Large intestine (tissue), 3 donors: Measurements from ENCODE around the gene FAM240B. TPM values are rescaled to one million over a fixed set of nuclear protein-coding genes. Genes with fewer than 3 reads are reported as not detected.

Source experiments
- DNase-seq, 2 donors: peaks; one replicate each; pipeline versions ENCODE4 v3.0.0 to v3.0.0-alpha.2; 2013
- H3K27ac ChIP-seq: one replicate; pipeline ENCODE4 v1.5.1; 2013; ENCODE audit warnings: low read length
- H3K27me3 ChIP-seq: 2 replicates; pipeline ENCODE4 v1.6.1; 2013; ENCODE audit warnings: low read length; ENCODE audit not compliant: control insufficient read depth, insufficient read depth
- H3K36me3 ChIP-seq: 2 replicates; pipeline ENCODE4 v1.6.1; 2013; ENCODE audit warnings: low read length; ENCODE audit not compliant: control insufficient read depth, insufficient read depth
- H3K4me1 ChIP-seq: one replicate; pipeline ENCODE4 v1.6.1; 2013; ENCODE audit warnings: low read length; ENCODE audit not compliant: control insufficient read depth, insufficient read depth
- H3K4me3 ChIP-seq: one replicate; pipeline ENCODE4 v1.5.1; 2013; ENCODE audit warnings: low read length
- H3K9me3 ChIP-seq: one replicate; pipeline ENCODE4 v1.6.1; 2013; ENCODE audit warnings: mild to moderate bottlenecking, low read depth, low read length, moderate library complexity; ENCODE audit not compliant: control insufficient read depth
- WGBS: methylation state at CpG from one replicate; pipeline ENCODE4 v1.1.5; 2013; ENCODE audit warnings: low lambda C conversion rate; ENCODE audit not compliant: insufficient coverage; 5-methylcytosine and 5-hydroxymethylcytosine counted together
- polyA plus RNA-seq: library from polyadenylated mRNA; unstranded; fragments of 120-200 nt; gene quantifications from one replicate; pipeline ENCODE4 v1.2.1, GENCODE V29; 2013

Gene FAM240B
- polyA plus RNA-seq, 1 donor, result not detected

- no peak overlapping the region for H3K27ac ChIP-seq
- no CpG with 5 or more reads among the region's 10 CpGs for WGBS
- no peaks in the 10 kb centered on the region for H3K36me3 ChIP-seq
- H3K27me3 ChIP-seq, result no peaks in the 10 kb centered on the region
- no peak for DNase-seq
- H3K4me3 ChIP-seq, result peak overlapping the region; percentile 14
- H3K4me1 ChIP-seq, result peaks cover 4% of the 10 kb centered on the region
- H3K9me3 ChIP-seq, result no peaks in the 10 kb centered on the region
Observed at GRCh38 chr9:38686933-38687332, 33.0 kb downstream of the FAM240B start.

DNA sequence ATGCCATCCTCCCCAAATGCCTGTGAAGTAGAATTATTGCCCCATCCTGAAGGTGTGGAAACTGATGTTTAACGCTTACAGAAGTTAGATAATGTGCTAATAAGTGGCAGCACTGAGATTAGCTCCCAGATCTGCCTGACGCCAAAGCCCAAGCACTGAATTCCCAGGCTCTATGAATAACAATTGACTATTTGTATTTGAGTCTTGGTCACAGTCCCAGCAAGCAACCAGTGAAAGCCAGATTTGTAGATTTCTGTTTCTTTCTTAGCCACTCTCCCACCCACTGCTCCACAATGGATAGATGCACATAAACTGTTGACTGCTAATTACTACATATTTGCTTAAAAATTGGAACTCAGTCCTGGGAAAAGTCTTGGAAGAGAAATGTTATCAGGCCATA, 34.4 kb downstream of the FAM240B start:
- no peak for DNase-seq
- Histone ChIP-seq H3K9me3 (no peaks in the 10 kb centered on the region), H3K4me3 (no peak overlapping the region), H3K27ac (no peak overlapping the region), H3K4me1 (peaks cover 4% of the 10 kb centered on the region), H3K36me3 (no peaks in the 10 kb centered on the region), H3K27me3 (no peaks in the 10 kb centered on the region)
- no CpG with 5 or more reads among the region's 2 CpGs for WGBS

- no peak for DNase-seq
- Histone ChIP-seq H3K4me3 (no peak overlapping the region), H3K27ac (peak overlapping the region; percentile 15), H3K4me1 (peaks cover 4% of the 10 kb centered on the region), H3K27me3 (no peaks in the 10 kb centered on the region), H3K36me3 (no peaks in the 10 kb centered on the region), H3K9me3 (no peaks in the 10 kb centered on the region)
- 100% methylated on average over 1 of the region's 8 CpGs for WGBS
Observed at GRCh38 chr9:38683336-38683735, 36.6 kb downstream of the FAM240B start.

DNA sequence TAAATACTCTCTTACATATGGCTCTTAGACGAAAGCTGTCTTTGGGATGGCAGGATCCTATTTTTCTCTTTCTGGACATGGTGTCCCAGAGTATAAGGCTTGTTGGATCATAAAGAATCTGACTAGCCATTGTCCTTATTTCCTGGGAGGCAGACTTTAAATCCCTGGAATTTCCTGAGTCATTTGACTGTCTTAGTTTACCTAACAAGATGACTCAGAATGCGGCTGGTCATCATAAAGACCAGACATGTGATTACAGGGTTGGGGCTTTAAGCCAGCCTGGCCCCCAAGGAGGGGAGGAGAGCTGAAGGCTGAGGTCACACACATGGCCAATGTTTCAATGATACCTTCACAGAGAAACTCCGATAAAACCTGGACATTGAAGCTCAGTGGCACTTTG, 37.2 kb downstream of the FAM240B start:
- no CpG with 5 or more reads among the region's 3 CpGs for WGBS
- peaks cover under 1% of the 10 kb centered on the region for H3K27me3 ChIP-seq
- H3K36me3 ChIP-seq, result no peaks in the 10 kb centered on the region
- H3K27ac ChIP-seq, result peak overlapping the region; percentile 15
- H3K4me1 ChIP-seq, result peaks cover 4% of the 10 kb centered on the region
- no peaks in the 10 kb centered on the region for H3K9me3 ChIP-seq
- DNase-seq, result peak; percentile 37 to 55
- H3K4me3 ChIP-seq, result no peak overlapping the region

- no peak overlapping the region for H3K4me3 ChIP-seq
- DNase-seq, result no peak
- H3K36me3 ChIP-seq, result no peaks in the 10 kb centered on the region
- peaks cover 1% of the 10 kb centered on the region for H3K4me1 ChIP-seq
- no peak overlapping the region for H3K27ac ChIP-seq
- no peaks in the 10 kb centered on the region for H3K9me3 ChIP-seq
- H3K27me3 ChIP-seq, result peaks cover 6% of the 10 kb centered on the region
- WGBS, result 40% methylated on average over 1 of the region's 4 CpGs
Observed at GRCh38 chr9:38681747-38682227, 38.1 kb downstream of the FAM240B start.

- Histone ChIP-seq H3K36me3 (no peaks in the 10 kb centered on the region), H3K4me1 (no peaks in the 10 kb centered on the region), H3K27ac (no peak overlapping the region), H3K4me3 (no peak overlapping the region), H3K27me3 (peaks cover 6% of the 10 kb centered on the region), H3K9me3 (no peaks in the 10 kb centered on the region)
- WGBS, result no CpG with 5 or more reads among the region's 14 CpGs
- no peak for DNase-seq
Observed at GRCh38 chr9:38680837-38681445, 39.0 kb downstream of the FAM240B start.

DNA sequence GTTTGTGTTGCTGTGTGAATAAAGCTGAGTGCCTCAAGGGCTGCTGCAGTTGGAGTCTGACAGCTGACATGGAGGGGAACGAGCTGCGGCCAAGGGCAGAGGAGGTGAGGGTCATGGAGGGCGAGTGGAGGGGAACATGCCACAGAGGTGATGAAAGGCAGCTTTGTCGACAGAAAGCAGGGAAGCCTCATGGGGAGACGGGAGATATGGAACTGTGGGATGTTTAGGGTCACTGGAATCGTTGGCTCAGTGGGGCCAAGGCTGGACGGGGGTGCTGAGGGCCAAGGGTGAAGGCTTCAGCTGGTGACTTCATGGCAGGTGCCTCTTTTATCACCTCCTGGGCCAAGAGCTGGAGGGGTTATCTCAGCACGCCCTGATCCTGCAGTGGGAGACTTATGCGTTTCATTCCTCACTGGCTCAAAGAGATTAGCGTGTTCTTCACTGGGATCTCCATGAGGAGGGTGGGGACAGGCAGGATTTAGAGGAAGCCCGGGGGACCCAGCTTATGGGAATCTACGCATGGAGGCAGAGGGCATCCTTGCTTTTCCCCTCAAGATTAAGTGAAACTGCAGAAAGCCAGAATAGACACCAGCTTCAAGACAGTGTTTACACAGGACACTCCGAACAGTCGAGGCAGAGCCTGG, 42.2 kb downstream of the FAM240B start:
- Histone ChIP-seq H3K4me1 (no peaks in the 10 kb centered on the region), H3K4me3 (no peak overlapping the region), H3K27ac (no peak overlapping the region), H3K36me3 (no peaks in the 10 kb centered on the region), H3K27me3 (peaks cover 6% of the 10 kb centered on the region), H3K9me3 (no peaks in the 10 kb centered on the region)
- WGBS, result no CpG with 5 or more reads among the region's 14 CpGs
- no peak for DNase-seq

GRCh38 chr9:38675831-38676230, 44.1 kb downstream of the FAM240B start:
- Histone ChIP-seq H3K4me1 (no peaks in the 10 kb centered on the region), H3K27me3 (peaks cover 6% of the 10 kb centered on the region), H3K36me3 (no peaks in the 10 kb centered on the region), H3K27ac (no peak overlapping the region), H3K9me3 (no peaks in the 10 kb centered on the region), H3K4me3 (no peak overlapping the region)
- no CpG with 5 or more reads among the region's 2 CpGs for WGBS
- DNase-seq, result no peak

- Histone ChIP-seq H3K27me3 (peaks cover 6% of the 10 kb centered on the region), H3K4me1 (no peaks in the 10 kb centered on the region), H3K36me3 (no peaks in the 10 kb centered on the region), H3K27ac (no peak overlapping the region), H3K4me3 (no peak overlapping the region), H3K9me3 (no peaks in the 10 kb centered on the region)
- no peak for DNase-seq
- 75% methylated on average over 2 of the region's 6 CpGs for WGBS
Observed at GRCh38 chr9:38675211-38675610, 44.7 kb downstream of the FAM240B start.

DNA sequence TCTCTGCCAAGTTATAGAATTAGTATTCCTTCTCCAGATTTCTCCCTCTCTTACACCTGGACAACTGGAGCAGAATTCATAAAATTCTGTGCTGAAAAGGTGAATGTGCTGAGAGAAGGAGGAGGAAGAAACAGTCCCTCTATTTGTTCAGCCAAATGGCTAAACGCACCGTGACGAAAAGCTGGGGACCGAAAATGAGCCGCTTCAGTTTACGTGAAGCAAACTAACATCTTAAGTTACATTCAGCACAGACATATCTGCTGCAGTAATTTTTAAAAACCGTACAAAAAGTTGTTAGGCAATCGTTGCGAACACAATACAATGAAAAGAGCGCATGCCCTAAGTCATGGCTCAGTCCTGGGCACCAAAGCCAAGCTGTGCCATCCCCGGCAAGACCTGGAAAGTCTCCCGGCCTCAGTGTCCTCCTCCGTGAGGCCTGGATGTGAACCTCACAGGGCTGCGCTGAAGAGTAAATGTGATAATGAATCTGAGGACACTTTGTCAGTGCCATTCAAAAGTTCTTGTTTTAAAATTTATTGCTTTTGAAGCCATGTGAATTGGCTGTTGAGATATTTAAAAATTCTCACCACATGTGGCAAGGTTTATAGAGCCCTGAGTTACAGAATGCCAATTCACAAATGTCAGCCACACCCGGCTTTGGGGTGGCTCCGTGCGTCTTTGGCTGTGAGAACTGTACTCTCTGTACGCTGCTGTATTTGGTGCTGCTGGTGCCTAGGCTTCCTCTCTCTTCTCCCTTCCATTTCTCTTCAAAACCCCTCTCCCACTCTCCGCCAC, 46.3 kb downstream of the FAM240B start:
- H3K27ac ChIP-seq, result no peak overlapping the region
- H3K27me3 ChIP-seq, result peaks cover 6% of the 10 kb centered on the region
- H3K4me3 ChIP-seq, result no peak overlapping the region
- H3K9me3 ChIP-seq, result no peaks in the 10 kb centered on the region
- 100% methylated on average over 6 of the region's 19 CpGs for WGBS
- no peaks in the 10 kb centered on the region for H3K36me3 ChIP-seq
- no peak for DNase-seq
- H3K4me1 ChIP-seq, result no peaks in the 10 kb centered on the region
